HG03139 (cell line): ENCODE data around the gene DHFR.
A peak's percentile ranks its signal among the peaks of the same experiment; 100 is the strongest.
"Not testable (repeated sequence)": the region's sequence is repeated elsewhere in the genome, so short reads cannot be mapped to it uniquely, and the experiment has no call there.

Source experiments
- ATAC-seq: cut with Tn5 transposase; IDR thresholded peaks from one replicate; pipeline ENCODE4 v1.9.1; 2021; ENCODE audit not compliant: unreplicated experiment

DHFR gene

DNA sequence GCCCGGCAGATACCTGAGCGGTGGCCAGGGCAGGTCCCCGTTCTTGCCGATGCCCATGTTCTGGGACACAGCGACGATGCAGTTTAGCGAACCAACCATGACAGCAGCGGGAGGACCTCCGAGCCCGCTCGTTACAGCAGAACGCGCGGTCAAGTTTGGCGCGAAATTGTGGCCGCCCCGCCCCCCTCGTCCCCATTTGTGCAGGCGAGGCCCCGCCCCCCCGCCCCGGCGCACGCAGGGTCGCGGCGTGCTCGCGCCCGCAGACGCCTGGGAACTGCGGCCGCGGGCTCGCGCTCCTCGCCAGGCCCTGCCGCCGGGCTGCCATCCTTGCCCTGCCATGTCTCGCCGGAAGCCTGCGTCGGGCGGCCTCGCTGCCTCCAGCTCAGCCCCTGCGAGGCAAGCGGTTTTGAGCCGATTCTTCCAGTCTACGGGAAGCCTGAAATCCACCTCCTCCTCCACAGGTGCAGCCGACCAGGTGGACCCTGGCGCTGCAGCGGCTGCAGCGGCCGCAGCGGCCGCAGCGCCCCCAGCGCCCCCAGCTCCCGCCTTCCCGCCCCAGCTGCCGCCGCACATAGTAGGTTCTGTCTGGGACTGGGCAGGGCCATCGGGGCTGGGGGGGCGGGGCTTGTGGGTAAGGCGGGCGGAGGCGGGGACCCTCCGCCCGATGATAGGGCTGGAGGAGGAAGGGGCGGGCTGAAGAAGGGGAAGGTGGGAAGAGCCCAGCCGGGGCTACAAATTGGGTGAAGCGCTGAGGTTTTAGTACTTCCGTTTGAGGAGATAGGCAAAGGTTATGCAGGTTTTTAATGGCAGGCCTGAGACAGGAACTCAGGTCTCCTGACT lies at the start of gene DHFR, which contains the start of gene MSH3:
TSS of gene DHFR (minus strand) at position 593 of the 840 bp plus-strand sequence. CDS start at position 99, 494 bp downstream.
TSS of gene MSH3 (plus strand) at position 262 of the 840 bp plus-strand sequence. CDS start at position 338, 76 bp downstream.
- ATAC-seq = peak; percentile 35

DNA sequence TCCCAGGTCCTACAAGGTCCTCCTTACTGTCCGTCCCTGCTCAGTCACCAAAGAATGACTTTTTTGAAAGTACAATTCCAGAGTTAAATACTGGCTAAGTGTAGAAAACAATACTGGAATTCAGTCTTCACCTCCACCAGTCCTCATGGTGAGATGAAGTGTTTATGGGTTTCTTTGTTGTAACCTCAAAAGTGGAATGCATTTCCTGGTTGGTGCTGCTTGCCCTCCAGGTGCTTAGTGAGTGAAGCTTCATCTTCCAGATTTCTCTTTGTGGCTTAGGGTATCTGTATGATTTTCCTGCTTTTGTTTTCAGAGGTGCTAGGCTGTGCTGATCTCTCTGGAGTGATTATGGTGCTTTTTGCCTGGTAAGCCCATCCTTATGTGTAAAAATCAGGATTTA lies 49.4 kb upstream of the DHFR start:
- ATAC-seq = no peak

DNA sequence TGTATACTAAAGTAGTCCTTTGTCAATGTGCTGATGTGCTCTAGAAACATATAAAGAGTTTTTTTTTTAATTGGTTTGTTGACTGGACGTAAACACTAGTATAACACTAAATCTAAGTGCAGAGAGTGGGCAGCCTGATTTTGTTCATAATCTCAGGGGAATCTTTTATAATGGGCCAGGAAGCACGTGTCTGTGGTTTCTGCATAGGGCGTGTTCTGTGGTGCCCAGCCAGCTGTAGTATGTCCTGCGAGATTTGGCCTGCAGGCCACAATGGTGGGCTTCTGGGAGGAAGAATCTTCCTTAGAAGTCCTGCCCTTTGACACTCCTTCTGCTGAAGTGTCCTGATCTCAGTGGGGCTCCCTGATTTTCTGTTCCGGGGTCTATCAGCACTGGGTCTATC lies 49.0 kb upstream of the DHFR start:
- ATAC-seq = no peak

DNA sequence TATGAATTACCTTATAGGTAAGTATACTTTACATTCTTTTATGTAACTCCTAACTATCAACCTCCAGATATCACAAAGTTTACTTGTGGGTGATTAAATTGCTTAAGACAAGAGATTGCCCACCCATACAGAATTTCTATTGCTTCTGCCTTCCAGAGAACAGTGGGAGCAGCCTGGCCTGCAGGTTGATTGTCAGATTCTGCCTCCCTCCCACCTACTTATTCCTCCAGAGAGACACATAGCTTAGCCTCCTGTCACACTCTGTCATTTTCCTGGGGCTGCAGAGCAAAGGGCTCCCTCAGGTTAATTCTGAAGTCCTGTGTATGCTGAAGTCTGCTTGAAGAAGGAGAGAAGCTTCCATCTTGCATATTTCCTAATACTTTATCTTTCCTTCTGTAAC lies 48.5 kb upstream of the DHFR start:
- ATAC-seq = no peak

DNA sequence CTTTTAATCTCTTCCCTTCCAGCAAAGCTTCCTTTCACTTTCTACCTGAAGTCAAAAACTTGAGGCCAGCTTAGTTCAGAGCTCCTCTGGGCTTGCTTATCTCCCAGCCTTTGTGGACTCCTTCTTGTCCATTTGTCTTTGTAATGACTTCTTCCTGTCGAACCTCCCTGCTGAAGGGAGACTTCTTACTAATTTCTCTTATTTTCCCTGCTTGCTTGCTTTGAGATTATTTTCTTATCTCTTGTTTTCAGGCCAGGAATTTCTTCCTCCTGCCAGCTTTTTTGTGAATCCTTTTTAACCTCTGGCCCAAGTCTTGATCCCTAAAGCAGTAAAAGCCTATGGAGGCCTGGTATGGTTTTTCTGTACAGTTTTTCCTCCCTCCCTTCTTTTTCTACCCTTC lies 46.8 kb upstream of the DHFR start:
- no peak for ATAC-seq

DNA sequence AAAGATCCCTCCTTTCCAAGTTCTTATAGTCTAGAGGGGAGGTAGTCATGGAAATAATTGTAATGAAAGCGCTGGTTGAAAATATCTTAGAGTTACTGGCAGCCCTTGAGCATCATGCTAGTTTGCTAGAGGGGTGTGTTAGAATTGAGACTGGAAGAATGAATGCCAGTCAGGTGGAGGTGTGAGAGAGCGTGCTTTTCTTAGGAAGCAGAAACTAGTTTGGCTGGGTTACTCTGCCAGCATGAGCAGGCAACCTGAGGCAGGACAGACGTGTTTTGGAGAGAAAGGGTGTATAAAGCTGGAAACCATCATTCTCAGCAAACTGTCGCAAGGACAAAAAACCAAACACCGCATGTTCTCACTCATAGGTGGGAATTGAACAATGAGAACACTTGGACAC lies 43.6 kb upstream of the DHFR start:
- no peak for ATAC-seq

DNA sequence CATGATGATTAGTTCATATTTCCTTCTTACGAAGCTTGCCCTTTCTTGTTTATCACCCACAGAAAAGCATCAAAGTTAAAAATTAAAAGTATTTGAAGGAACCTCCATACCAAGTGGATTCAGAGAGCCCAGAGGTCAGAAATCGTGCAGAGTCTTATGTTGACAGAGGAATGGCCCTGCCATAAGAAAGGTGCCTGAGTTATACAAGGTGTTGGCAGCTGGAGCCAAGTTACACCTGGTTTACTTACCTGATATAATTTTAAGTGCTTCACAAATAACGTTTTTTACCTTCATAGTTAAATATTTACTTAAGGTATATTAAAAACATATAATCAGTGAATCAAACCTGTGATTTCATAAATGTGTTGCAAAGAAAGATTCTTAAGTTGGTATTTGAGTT lies 42.3 kb upstream of the DHFR start:
- no peak for ATAC-seq

DNA sequence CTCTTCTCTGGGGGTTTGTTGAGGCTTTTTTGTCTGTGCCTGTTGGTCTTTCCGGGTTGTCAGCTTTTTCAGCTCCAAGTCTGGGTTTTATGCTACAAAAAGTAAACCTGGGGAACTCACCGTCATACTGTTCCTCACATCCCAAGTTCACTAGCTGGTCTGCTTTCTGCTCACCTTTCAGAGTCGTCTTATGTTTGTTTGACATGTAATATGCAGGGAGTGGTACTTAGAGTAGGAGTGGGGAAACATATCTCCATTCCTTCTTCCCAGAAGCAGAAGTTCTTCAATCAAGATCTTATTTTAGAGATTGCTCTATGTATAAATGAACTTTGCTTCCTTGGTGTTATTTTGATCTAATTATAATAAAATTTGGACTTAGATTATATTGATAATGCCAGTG lies 41.7 kb upstream of the DHFR start:
- ATAC-seq = no peak

DNA sequence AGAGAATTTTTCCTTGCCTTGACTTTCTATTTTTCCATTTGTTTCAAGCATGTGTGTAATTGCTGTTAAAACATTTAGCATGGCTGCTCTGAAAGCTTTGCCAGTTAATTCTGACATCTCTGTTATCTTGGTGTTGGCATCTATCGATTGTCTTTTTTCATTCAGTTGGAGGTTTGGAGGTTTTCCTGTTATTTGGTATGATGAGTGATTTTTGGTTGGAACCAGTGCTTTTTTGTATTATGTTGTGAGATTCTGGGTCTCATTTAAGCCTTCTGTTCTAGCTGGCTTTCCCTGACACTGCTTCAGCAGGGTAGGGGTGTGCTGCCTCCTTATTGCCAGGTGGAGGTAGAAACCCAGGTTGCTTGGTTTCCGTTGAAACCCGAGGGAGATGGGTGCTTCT lies 40.9 kb upstream of the DHFR start:
- no peak for ATAC-seq

DNA sequence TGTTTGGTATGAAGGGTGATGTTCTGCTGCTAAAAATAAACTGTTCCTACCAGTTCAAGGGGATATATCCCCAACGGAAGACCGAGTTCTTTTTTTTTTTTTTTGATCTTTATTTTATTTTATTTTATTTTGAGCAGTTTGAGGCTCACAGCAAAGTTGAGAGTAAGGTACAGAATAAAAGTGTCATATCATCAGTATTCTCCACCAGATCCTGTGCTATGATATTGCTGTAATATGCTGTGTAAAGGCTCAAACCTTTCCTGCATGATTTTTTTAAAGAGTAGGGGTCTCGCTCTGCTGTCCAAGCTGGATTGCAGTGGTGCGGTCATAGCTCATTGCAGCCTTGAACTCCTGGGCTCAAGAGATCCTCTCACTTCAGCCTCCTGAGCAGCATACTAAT lies 34.8 kb upstream of the DHFR start:
- ATAC-seq = no peak

DNA sequence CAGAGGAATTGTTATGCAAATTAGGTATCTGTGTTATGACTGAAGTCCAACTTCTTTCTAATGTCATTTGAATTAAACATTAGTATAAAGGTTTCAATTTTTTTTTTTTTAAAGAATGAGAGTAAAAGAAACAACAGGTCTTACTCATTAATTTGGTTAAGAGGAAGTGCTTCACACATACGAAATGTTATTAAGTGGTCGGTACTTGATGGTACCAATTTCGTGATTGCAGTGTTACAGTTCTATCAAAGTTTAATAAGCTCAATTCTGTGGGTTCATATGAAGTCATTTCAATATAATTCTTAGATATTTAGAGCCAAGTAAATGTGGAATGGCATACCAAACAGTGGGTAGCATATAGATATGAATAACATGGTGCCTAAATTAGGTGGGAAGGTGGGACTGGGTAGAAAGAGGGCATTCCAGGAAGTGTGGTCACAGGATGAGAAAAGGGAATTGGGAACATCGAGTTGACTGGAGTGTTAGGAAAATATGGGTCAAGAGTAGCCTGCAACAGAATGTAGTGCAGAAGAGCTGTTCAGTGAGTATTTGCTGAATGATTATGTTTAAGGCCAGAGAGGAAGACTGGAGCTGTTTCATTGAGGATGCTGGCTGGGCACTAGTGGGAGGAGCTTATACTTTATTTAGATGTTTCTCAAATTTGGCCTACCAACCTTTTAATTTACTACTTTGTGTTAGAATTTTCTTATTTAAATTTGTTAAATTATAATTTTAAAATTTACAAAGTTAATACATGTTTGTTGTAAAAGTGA lies 34.1 kb upstream of the DHFR start:
- no peak for ATAC-seq

DNA sequence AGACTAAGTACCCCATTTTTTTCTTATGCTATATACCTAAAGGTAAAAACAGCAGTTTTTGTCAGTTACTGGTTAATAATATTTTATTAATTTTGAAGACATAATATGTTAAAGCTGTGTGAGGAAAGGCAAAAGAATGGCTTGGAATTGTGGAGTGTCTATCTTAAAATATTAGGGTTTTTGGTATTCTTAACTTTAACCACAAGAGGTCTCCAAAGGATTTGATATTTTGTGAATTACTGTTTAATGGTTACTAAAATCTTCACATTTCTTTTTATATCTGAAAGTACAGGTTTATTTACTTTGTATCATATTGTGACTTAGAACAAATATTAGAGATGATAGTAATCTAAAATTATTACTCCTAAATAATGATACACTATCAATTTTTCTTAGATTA lies 32.0 kb upstream of the DHFR start:
- ATAC-seq = no peak

DNA sequence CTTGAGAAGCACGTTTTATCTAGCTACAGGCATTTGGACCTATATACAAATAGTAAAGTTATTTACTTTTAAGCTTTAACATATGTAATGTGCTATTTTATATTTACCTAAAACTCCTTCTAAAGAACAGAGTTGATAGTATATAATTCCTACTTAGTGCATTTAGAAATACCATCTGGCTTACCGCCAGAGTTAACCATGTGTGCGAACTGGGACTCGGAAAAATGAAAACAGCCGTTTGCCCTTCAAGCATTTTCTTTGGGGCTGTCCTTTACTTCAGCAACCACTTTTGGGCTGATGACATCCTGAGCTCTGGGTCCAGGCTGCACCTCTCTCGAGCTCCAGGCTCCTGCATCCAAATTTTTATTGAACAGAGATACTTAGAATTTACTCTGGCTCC lies 21.9 kb upstream of the DHFR start:
- ATAC-seq = no peak

DNA sequence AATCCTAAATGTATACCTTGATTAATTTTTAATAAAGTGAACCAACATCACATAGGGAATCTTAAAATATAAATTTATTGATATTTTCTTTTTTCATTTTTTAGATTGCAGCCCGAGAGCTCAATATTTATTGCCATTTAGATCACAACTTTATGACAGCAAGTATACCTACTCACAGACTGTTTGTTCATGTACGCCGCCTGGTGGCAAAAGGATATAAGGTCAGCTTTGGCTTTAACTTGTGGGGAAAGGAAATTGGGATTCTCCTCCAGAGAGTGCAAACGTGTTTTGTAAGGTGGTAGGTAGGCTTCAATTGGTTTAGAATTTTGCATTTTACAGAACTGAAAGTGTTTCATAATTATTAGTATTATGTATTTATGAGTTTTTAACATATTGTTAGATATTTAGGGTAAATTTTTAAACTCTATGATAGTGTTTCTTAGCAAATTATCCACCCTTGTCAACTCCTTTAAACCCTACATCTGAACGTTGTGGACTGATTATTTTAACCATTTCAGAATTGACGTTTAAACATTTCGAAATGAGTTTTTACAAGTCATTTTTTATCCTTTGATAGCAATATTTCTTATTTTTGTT lies 17.5 kb upstream of the DHFR start:
- ATAC-seq = no peak

DNA sequence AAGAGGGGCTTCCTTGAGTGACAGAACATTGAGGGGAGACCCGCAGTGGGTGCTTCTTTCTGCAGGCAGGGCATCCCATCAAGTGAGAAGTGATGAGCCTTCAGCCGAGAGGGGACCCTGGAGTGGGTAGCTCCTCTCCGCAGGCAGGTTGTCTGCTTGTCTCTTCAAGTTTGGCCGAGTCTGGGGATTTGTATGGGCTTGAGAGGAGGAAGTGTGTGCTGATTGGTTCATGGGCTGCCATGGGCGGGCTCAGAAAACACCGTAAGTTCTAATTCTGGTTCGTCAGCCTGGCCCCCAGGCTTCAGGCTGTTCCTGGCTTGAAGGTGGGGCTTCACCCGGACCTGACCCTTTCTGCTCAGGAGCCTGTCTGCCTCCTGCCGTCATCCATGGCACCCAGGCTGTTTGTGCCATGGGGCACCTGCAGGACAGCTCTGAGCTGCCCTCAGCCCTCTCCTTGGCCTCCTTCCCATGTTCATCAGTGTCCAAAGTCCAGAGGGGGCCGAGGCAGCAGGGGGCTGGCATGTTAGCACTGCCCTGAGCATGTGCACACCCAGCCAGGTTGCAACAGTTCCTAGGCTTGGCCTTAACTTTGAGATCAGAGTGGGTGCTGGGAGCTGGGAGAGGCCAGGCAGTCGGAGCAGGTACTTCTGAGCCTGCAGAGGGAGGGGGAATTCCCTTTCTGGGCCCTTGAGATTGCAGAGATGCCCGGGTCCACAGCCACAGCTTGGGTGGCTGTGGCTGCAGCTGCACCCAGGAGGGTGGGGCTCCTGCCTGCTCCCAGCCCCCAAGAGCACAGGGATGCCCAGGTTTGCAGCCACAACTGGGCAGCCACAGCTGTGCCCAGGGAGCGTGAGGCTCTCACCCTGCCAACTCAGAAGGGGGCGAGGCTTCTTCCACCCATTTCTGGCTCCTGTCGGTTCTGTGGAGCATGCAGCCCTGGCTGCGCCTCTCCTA lies 13.5 kb upstream of the DHFR start:
- no peak for ATAC-seq

DNA sequence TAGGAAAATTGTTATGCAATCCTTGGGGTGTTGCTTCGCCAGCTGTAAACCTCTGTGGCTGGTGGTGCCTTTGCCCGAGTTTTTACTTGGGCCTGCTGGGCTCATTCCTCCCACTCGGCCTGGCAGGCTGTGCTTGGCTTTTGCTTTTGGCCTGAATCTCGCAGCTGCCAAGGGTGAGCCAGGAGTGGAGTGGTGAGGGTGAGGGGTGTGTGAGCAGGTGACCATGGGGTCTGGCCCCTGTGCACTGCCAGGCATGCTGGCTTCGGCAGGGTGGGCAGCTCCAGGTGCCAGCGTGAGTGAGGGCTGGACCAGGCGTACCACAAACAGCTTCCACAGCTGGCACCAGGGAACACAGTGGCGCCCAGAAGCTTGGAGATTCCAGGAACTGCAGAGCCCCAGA lies 12.6 kb upstream of the DHFR start:
- no peak for ATAC-seq

DNA sequence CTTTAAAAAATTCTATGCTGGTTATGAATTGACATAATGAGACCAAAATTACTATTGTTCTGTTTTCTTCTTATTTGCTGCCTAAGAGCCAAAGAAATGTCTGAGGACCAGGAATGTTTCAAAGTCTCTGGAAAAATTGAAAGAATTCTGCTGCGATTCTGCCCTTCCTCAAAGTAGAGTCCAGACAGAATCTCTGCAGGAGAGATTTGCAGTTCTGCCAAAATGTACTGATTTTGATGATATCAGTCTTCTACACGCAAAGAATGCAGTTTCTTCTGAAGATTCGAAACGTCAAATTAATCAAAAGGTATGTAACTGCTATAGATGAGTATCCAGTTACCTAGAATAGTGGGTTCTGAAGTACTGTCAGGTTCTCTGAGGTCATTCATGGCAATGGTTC lies 10.3 kb upstream of the DHFR start:
- no peak for ATAC-seq

DNA sequence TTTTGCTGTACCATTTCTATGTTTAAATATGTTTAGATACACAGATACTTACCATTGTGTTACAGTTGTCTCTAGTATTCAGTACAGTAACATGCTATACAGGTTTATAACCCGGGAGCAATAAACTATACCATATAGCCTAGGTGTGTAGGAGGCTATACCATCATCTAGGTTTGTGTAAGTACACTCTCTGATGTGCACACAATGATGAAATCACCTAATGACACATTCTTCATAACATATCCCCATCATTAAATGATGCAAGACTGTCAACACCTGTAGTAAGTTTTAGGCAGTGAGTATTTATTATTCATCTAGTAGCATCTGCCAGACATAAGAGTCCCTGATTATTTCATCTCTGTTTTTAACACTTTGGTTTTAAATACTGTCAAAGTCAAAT lies 7.3 kb upstream of the DHFR start:
- ATAC-seq = no peak

DNA sequence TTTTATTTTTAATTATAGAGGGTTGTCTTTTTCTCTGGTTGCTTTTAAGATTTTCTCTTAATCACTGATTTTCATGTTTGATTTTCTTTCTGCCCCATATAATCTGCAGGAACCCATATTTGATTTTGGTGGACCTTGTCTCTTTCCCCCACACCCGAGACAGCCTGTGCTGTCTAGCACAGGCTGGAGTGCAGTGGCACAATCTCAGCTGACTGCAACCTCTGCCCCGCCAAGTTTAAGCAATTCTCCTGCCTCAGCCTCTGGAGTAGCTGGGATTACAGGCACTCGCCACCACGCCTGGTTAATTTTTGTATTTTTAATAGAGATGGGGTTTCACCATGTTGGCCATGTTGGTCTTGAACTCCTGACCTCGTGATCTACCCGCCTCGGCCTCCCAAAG lies 5.9 kb upstream of the DHFR start:
- ATAC-seq = not testable (repeated sequence)

DNA sequence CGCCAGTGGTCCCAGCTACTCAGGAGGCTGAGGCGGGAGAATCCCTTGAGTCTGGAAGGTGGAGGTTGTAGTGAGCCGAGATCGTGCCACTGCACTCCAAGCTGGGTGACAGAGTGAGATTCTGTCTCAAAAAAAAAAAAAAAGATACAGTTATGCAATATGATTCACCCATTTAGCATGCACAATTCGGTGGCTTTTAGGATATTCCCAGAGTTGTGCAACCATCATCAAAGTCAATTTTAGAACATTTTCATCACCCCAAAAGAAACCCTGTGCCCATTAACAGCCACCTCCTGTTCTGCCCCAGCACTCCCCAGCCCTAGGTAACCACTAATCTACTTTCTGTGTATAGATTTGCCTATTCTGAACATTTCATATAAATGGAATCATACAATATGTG lies 4.3 kb upstream of the DHFR start:
- ATAC-seq = no peak

DNA sequence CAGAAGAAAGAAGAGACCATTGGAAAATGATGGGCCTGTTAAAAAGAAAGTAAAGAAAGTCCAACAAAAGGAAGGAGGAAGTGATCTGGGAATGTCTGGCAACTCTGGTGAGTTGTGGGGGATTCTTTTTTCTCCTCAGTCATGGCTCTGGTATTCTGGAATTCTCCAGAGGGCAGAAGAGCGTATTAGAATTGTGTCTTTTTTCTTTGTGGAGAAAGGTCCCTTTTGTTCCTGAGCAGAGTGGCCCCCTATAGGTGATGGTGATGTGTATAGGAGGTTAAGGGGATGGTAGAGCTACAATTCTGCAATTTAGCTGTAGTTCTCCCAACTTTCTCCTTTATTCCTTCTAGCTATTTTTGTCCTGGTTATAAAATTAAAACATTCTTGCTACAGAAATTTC lies 1.6 kb upstream of the DHFR start:
- no peak for ATAC-seq
